ENCODE results near the gene GALNS.
"Not testable (repeated sequence)": the region's sequence is repeated elsewhere in the genome, so short reads cannot be mapped to it uniquely, and the experiment has no call there.

GALNS gene

DNA sequence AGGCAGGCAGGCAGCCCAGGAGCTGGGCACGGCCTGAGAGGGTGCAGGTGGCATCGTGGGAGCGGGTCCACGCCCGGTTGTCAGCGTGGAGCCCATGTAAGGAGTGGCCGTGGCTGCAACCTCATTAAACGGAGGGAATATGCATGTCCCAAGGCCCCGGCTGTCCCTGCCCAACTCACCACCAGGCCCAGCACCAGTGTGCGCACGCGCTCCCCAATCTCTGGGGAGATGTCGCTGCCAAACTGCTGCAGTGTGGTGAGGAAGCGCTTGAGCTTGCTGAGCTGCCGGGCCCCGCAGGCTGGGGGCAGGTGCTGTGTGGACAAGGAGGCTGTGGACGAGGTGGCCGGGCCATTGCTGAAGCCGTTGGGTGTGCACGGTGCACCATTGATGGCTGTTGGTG lies 35.3 kb upstream of the GALNS start:
- no peak for DNase-seq
- in situ Hi-C loops (cut with HindIII; ENCODE audit: low pct_ligation_motif_present, low pct_unique_long_range_greater_than_20kb, low sequenced_read_pairs) = no loop called here

DNA sequence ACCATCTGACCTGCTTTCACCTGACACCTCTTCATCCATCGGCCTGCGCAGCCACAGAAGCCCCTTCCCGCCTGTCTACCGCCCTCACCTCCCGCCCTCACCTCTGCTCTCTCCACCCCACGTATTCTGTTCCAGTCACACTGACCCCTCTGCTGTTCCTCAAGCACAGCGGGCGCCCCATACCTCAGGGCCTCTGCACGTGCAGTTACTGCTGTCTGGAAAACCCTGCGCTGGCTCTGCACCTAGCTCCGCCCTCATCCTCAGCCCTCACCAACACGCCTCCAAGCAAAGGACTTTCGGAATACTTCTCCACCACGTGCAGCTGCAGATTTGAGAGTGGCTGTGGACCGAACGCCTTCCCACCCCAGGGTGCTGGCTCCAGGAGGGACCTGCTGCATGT lies 34.3 kb upstream of the GALNS start:
- in situ Hi-C loops (cut with HindIII; ENCODE audit: low pct_ligation_motif_present, low pct_unique_long_range_greater_than_20kb, low sequenced_read_pairs) = no loop called here
- no peak for DNase-seq

GRCh38 chr16:88889702-88890352 lies 33.1 kb upstream of the GALNS start:
- in situ Hi-C loops (cut with HindIII; ENCODE audit: low pct_ligation_motif_present, low pct_unique_long_range_greater_than_20kb, low sequenced_read_pairs); DNase-seq: not testable (repeated sequence)

DNA sequence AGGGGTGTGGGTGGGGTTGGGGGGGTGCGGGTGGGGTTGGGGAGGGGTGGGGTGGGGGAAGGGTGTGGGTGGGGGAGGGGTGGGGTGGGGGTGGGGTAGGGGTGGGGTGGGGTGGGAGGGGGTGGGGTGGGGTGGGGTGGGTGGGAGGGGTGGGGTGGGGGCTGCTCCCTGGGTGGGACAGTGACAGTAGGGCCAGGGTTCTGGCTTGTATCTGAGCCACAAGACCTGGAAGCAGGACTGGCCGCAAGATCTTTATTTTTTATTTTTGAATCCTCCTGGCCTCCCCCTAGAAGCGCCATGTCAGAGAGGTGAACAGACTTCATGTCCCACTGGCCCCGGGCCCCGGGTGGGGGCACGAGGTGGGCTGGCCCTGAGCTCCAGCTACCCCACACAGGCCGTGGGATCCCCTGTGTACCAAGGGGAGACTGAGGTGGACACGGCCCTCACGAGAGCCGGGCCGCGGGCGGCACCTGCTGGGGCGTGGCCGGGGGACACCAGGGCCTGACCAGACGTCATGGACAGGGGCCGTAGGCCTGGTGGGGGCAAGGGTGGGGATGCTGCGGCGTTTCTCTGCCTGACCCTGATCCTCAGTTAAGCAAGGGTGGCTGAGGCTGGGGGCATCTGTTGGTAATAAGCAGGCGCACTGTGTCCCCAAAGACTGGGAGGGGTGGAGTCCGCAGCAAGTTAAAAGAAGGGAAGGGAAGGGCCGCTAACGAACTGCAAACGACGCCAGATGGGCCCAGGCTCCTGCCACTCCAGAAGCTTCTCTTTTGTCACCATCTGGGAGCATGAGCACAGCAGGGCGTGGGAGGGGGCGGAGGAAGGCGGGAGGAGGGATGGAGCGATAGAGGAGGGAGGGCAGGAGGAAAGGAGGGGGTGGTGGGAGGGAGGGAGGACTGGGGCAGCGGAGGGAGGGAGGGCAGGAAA lies 32.0 kb upstream of the GALNS start:
- in situ Hi-C loops (cut with HindIII; ENCODE audit: low pct_ligation_motif_present, low pct_unique_long_range_greater_than_20kb, low sequenced_read_pairs) = no loop called here
- no peak for DNase-seq

DNA sequence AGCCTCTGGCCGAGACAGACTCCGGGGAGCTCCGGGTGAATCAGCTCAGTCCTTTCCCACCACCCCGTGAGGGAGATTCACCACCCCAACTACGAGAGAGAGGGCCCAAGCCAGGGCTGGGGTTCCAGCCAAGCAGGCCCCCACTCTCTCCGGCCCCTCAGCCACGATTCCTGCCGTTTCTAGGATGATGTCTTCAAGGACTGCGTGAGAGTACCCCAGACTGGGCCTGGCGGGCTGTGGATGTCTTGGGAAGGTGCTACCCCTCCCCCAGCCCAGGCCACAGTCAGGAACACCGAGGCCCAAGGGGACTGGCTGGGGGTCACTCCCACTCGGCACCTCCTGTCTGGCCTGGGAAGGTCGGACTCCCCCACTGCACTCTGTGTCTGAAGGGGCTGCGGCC lies 31.3 kb upstream of the GALNS start:
- in situ Hi-C loops (cut with HindIII; ENCODE audit: low pct_ligation_motif_present, low pct_unique_long_range_greater_than_20kb, low sequenced_read_pairs) = no loop called here
- DNase-seq = no peak

- no peak for DNase-seq
- in situ Hi-C loops (cut with HindIII; ENCODE audit: low pct_ligation_motif_present, low pct_unique_long_range_greater_than_20kb, low sequenced_read_pairs) = no loop called here
Measured at GRCh38 chr16:88886845-88887521, 30.2 kb upstream of the GALNS start.

GRCh38 chr16:88886420-88886844 lies 29.7 kb upstream of the GALNS start:
- DNase-seq = no peak
- in situ Hi-C loops (cut with HindIII; ENCODE audit: low pct_ligation_motif_present, low pct_unique_long_range_greater_than_20kb, low sequenced_read_pairs) = no loop called here

- in situ Hi-C loops (cut with HindIII; ENCODE audit: low pct_ligation_motif_present, low pct_unique_long_range_greater_than_20kb, low sequenced_read_pairs) = no loop called here
- no peak for DNase-seq
Measured at GRCh38 chr16:88885693-88886280, 29.0 kb upstream of the GALNS start.

DNA sequence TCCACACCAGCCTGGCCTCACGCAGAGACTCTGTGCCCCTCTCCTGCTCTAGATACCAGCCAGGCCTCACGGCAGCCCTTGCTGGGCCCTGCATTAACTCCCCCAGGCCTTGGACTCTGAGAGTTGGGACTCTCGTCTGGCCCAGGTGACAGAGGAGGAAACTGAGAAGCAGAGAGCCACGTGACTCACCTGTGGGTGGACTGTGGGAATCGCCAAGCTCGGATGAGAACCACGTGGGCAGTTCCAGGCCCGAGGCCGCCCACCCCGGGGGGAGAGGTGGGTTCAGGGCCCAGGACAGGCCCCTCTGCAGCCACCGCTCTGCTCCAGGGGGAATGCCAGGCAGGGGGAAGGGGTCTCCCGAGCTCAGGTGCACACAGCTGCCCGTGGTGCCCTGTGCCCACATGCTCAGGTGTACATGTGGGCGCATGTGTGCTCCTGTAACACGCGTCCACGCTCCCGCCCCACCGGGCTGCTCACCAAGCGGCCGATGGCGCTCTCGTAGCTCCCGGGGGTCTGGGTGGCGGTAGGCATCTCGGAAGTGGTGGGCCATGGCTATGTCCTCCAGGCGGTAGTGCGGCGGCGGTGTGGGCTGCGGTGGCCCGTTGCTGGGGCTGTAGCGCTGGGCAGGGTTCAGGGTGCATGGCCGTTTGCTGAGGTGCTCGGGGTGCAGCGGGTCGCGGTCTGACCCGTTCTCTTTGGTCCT lies 28.0 kb upstream of the GALNS start:
- no peak for DNase-seq
- in situ Hi-C loops (cut with HindIII; ENCODE audit: low pct_ligation_motif_present, low pct_unique_long_range_greater_than_20kb, low sequenced_read_pairs) = no loop called here

DNA sequence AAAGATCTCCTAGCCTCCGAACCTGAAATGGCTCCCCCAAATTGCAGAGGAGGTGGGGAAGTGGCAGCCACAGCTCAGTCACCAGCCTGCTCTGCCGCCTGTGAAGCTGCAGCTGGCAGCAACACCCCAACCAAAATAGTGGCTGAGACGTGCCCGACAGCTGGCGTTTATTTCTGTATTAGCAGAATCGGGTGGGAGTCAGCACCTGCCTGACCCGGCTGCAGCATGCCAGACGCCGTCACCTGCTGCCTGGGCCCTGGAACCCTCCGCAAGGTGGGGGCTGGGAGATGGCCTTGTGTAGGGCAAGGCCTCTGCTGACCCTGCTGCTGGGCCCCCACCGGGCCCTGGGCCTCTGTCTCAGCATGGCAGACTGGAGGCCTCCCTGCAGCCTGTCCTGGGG lies 27.2 kb upstream of the GALNS start:
- no peak for DNase-seq
- in situ Hi-C loops (cut with HindIII; ENCODE audit: low pct_ligation_motif_present, low pct_unique_long_range_greater_than_20kb, low sequenced_read_pairs) = no loop called here

DNA sequence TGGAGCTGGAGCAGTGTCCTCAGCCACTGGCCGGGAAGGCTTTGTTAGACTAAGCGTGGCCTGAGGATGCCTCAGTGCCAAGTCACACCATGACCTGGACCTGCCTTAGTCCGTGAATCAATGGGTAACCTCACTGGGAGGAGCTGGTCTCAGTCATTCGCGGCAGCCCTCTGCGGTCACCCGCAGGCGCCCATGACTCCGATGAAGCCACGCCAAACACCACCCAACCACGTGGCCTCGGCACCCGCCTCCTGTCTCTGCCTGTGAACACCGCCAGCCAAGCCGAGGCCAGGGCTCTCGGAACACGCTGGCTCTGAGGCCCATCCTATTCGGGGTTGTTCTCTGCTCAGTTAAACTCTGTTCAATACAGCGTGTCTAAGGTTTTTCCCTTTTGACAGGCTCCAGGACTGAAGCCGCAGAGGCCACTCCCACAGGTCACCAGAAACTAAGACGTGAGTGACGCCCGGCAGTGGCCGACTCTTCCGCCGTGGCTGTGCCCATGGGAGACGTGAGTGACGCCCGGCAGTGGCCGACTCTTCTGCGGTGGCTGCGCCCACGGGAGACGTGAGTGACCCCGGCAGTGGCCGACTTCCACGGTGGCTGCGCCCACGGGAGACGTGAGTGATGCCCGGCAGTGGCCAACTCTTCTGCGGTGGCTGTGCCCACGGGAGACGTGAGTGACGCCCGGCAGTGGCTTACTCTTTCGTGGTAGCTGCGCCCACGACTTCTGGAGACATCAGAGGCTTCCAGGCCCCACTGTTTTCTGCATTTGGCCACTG lies 26.6 kb upstream of the GALNS start:
- in situ Hi-C loops (cut with HindIII; ENCODE audit: low pct_ligation_motif_present, low pct_unique_long_range_greater_than_20kb, low sequenced_read_pairs) = no loop called here
- no peak for DNase-seq

DNA sequence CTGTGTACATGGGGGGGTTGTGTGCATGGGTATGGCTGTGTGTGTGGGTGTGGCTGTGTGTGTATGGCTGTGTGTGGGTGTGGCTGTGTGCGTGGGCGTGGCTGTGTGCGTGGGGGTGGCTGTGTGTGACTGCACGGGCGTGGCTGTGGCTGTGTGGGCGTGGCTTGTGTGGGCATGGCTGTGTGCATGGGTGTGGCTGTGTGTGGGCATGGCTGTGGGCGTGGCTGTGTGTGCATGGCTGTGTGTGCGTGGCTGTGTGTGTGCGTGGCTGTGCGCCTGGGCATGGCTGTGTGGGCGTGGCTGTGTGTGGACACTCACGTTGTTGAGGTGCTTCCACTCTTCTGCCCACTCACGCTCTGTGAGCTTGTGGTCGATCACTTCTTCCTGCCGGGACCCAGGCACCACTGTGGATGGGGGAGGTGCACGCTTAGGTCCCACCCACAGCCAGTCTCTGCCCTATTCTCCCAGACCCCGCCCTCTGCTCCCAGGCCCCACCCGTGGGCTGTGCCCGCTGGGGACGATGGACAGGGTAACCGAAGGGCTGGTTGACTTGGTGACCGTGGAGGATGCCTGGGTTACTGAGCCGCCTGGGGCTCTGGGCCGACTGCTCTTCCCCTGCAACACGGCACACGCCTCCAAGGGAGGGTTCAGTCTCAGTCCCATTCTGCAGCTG lies 25.7 kb upstream of the GALNS start:
- no peak for DNase-seq
- in situ Hi-C loops (cut with HindIII; ENCODE audit: low pct_ligation_motif_present, low pct_unique_long_range_greater_than_20kb, low sequenced_read_pairs) = no loop called here

DNA sequence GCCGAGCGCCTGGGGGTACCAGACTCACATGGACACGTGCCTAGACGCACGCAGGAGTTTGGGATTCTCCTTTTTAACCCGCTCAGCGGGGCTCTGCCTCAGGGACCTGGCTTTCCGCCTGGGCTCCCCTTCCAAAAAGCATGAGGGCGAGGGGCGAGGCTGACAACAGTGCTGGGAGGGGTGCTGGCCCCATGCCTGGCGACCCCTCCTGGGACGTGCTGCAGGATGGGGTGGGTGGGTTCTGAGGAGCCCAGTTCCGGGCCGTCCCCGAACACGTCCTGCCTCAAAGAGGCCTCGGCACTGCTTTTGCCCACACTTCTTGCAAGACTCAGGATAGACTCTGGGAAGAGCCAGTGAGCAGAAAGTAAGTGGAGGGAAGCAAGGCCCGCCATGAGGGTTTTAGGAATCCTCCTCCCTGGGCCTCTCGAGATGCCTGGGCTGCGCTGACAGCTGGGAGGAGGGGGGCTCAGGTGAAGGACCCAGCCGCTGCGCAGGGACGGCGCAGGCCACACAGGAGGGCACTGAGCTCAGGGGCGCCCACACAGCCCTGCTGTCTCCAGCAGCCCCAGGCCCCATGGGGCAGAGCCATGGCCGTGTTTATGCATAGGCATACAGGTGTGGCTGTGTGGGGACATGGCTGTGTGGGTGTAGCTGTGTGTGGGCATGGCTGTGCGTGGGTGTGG lies 25.1 kb upstream of the GALNS start:
- in situ Hi-C loops (cut with HindIII; ENCODE audit: low pct_ligation_motif_present, low pct_unique_long_range_greater_than_20kb, low sequenced_read_pairs) = no loop called here
- DNase-seq = no peak

DNA sequence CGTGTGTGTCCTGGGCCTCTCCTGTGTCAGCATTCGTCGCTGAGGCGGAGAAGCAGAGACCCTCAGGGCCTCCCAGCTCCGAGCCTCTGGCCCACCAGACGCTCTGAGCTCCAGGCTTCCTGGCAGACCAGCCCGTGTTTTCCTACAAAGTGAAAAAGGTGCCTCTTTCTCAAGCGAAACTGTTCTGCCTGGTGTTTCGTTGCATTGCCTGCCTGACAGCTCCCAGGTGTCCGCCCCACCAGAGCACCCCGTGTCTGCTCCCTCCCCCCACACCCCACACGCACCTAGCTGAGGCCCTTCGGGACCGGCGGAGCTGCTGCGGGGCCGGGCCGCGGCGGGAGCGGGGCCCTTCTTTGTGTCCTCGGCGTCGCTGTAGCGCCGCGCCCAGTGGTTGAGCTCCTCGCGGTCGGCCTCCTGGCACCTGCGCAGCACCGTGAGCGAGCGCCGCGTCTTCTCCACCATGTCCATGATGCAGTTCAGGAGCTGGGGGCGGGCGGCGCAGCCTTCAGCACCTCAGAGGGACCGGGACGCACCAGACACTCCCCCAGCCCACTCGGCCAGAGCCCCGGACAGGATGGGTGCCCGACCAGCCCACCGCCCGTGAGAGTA lies 24.4 kb upstream of the GALNS start:
- no peak for DNase-seq
- in situ Hi-C loops (cut with HindIII; ENCODE audit: low pct_ligation_motif_present, low pct_unique_long_range_greater_than_20kb, low sequenced_read_pairs) = no loop called here

DNA sequence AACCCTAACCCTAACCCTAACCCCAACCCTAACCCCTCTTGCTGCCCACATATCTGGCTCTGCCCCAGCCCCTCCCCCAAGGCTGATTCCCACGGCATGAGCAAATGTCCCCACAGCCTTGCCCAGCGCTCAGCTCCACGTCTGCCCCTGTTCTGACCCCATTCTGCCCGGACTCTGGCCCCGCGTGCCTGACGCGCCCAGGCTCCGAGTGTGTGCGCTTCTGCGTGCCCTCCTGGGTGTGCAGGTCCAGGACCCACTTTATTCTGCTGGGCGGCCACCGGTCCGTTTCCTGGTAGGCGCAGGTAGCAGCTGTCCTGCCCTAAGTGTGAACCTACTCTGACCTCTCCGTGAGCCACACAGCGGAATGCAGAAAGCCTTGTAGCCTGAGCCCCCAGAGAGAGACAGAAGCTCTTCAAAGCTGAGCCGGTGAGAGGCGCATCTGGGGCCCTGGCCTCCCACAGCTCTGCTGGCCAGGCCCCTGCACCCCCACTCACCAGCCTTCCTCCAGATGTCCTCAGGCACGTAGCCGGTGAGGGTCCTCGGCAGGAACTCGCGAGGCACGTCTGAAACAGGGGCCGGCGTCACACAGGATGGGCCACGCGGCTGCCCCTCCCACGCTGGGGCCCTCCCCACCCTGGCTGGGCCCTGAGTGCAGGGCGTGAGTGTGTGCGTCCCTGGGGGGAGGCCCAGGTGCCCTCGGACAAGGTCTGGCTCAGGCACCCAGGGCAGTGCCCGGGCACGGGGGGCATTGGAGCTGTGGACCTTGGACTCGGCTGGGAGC lies 23.7 kb upstream of the GALNS start:
- in situ Hi-C loops (cut with HindIII; ENCODE audit: low pct_ligation_motif_present, low pct_unique_long_range_greater_than_20kb, low sequenced_read_pairs) = no loop called here
- DNase-seq = no peak

DNA sequence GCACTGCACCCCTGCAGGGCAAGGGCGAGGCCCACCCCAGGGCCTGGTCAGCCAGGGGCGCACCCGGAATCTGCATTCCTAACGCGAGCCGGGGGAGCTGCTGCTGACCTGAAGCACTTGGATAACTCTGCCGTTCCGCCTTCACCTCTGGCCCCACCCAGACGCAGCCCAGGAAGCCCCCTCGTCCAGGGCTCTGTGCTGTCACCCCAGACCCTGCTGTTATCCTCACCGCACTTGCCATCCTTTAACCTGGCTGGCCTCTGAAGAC lies 23.0 kb upstream of the GALNS start:
- no peak for DNase-seq
- in situ Hi-C loops (cut with HindIII; ENCODE audit: low pct_ligation_motif_present, low pct_unique_long_range_greater_than_20kb, low sequenced_read_pairs) = no loop called here
